Activated T-helper 2 cell treated with anti-CD3 and anti-CD28 coated beads, Interferon-gamma antibody, Interleukin-2, Interleukin-4, amounts not matched to agents 10 μg/mL and 5 μg/mL and 100 μg/mL, durations not matched to agents 14 hours and 24 hours and 36 hours (primary cell): ENCODE data around the gene KIF2C. TPM values are rescaled to one million over a fixed set of nuclear protein-coding genes. Genes with fewer than 3 reads are reported as not detected.

Source experiments
- total RNA-seq: library from RNA; stranded (reverse); gene quantifications from 2 replicates; pipeline ENCODE4 v1.2.3, GENCODE V29; 2022

The KIF2C gene
- total RNA-seq, 1 donor from 2014 or later: 83.5 TPM

Other genes with a start within 250 kb of the KIF2C start
- gene TMEM53, start 65.4 kb upstream of the KIF2C start, total RNA-seq: 6.3 and 6.7 TPM in 2 replicates
- 139 and 157 TPM in 2 replicates for gene ARMH1, start 65.1 kb upstream of the KIF2C start, total RNA-seq
- gene RNU5D-1, start 8.7 kb upstream of the KIF2C start, total RNA-seq: not detected in 2 replicates
- gene RPS8, start 35.7 kb downstream of the KIF2C start, total RNA-seq: 2,328 and 2,356 TPM in 2 replicates
- 0.91 and 1.7 TPM in 2 replicates for gene BEST4, start 48.3 kb downstream of the KIF2C start, total RNA-seq
- 128 and 135 TPM in 2 replicates for gene PLK3, start 60.5 kb downstream of the KIF2C start, total RNA-seq
- 0.32 TPM in 1 of 2 replicates, not detected in the other for gene DYNLT4, start 67.5 kb downstream of the KIF2C start, total RNA-seq
- 17.0 and 19.8 TPM in 2 replicates for gene BTBD19, start 68.7 kb downstream of the KIF2C start, total RNA-seq
- gene PTCH2, start 103.4 kb downstream of the KIF2C start, total RNA-seq: 0.59 and 0.74 TPM in 2 replicates
- gene EIF2B3, start 246.8 kb downstream of the KIF2C start, total RNA-seq: 42.6 and 43.9 TPM in 2 replicates